NCI-H2196 (cell line): ENCODE measurements around the gene KLRC3.
"Not testable (repeated sequence)": the region's sequence is repeated elsewhere in the genome, so short reads cannot be mapped to it uniquely, and the experiment has no call there.

Source experiments
- DNase-seq: peaks from one replicate; lab custom pipeline; 2025; ENCODE audit not compliant: unreplicated experiment; lab: John Stamatoyannopoulos, UW

KLRC3 gene

GRCh38 chr12:10371893-10372535, 48.4 kb downstream of the KLRC3 start:
- DNase-seq: not testable (repeated sequence)

GRCh38 chr12:10369557-10370415, 50.6 kb downstream of the KLRC3 start:
- DNase-seq: no peak

- DNase-seq: no peak
Observed at GRCh38 chr12:10368206-10369171, 51.9 kb downstream of the KLRC3 start.

DNA sequence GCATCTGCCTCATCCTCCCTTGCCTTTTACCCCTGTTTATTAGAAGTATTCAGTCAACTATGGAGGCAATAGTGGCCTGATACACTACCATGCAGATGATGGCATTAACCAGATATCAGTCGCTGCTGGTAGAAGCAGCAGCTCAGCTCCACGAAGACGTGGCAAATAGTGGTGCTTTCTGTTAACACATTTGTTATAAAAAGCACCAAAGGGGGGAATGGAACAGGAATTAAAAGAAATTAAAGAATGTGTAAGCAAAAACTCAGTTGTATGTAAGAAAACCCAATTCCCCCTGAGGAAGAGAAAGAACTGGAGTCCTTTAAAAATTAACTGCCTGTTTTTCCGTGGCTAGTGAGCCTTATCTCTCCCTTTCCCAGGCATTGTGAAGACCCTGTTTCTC, 52.7 kb downstream of the KLRC3 start:
- DNase-seq: not testable (repeated sequence)

DNA sequence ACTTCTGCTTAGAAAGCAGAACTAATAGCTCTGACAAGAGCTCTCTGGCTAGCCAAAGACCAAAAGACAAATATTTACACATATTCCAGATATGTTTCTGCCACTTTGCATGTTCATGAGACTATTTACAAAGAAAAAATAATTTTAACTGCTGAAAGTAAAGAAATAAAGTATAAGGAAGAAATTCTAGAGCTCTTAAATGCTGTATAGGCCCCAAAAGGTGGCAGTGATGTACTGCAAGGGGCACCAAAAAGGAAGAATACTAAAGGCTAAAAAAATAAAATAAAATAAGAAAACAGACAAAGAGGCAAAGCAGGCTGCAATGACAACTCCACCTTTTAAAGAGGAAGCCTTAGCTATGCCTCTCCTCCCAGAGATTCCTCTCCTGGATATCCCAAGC, 53.5 kb downstream of the KLRC3 start:
- no peak for DNase-seq

DNA sequence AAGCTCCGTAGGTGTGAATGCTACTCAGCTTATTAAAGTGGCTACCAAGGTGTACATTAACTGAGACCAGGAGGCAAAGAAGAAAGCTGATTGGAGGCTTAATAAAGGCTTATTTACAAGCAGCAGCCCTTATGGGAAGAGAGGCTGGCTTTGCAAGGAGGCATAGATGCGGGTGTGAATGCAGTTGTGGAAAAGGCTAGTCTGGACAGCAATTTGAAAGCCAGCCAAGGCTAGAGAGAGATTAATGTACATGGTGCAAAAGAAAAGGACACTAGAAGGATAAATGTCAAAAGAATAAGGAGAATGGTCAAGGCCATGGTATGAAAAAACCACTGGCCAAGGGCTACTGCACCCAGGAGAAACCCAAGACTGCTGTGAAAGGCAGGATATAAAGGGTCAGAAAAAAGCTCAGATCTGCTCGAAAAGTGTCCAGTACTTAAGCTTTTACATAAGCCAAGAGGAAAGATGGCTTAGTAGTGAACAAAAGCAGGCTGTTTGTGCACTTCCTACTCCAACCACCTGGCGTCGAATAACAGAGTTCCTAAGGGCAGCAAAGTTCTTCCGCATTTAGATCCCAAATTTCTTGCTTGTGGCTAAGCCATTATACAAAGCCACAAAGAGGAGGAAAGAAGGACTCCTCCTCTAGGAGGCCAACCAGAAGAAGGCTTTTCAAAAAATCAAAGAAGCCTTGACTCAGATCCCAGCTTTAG, 54.5 kb downstream of the KLRC3 start:
- no peak for DNase-seq

GRCh38 chr12:10364815-10365622, 55.4 kb downstream of the KLRC3 start:
- DNase-seq: peak; percentile 62

DNA sequence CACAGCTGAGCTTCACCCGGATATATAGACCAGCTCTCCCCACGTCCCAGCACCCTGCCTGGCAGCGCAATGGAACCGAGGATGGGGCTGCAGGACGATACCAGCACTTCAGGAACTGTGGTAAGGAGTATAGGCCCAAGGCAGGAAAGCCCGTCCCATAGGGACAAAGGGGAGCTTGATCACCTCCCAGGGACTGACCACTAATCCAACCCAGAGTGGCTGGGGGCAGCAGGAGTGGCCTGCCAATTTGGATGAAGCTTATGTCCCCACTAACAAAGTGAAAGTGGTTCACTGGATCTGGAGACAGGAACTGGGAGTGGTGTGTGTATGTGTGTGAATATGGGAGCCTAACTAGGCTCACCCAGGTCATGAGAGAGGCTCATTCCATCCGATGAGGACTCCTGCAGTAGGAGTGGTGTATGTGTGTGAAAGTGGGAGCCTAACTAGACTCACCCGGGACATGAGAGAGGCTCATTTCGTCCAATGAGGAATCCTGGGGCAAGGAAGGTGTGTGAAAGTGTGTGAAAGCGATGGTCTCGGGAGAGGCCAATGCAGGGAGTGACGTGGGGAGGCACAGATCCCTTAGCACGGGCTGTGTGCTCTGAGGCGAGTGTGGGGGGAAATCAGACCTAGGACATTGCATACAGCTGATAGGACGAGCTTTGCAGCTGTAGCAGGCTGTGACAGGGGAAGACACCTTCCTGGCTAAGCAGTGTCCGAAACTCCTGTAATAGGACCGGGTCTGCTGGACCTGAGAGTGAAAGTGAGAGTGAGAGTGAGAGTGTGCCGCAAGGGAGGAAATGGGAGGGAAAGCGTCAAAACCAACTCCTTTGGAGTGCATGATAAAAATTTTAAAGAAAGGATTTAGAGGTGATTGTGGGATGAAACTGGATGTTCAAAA, 56.2 kb downstream of the KLRC3 start:
- DNase-seq: peak; percentile 32

GRCh38 chr12:10363658-10363913, 56.8 kb downstream of the KLRC3 start:
- no peak for DNase-seq

GRCh38 chr12:10362828-10363657, 57.4 kb downstream of the KLRC3 start:
- no peak for DNase-seq

DNA sequence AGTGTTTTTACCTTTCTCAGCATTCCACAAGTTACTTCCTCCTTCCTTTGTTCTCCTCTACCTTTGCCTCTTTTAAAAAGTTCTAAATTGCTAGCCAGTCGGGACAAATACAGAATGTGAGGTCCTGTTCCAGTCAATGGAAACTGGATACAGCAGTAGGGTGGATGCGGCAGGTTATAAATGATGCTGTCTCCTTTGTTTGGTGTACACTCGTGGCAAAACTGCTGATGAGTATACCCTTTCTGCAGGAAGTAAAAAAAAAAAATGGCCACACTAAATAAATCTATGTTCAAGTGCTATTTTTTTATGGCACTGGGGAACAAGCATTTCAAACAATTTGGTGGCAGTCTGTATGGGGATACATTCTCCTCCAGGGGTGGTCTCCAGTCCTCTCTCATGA, 58.1 kb downstream of the KLRC3 start:
- no peak for DNase-seq
